T-helper 2 cell treated with Interferon-gamma antibody and Interleukin-4, amounts not matched to agents 5 μg/mL and 100 μg/mL, for 36 hours (primary cell): ENCODE data around the gene PCSK7.

ENCODE experiments used
- DNase-seq: peaks from one replicate; pipeline ENCODE4 v3.0.0; 2021; ENCODE audit warnings: low spot score
- H3K27ac Mint-ChIP-seq: one replicate; pipeline ENCODE4 v1.8.0; 2021; ENCODE audit warnings: mild to moderate bottlenecking, mixed read lengths
- H3K27me3 Mint-ChIP-seq: one replicate; pipeline ENCODE4 v1.8.0; 2021; ENCODE audit warnings: low read depth, mixed read lengths
- H3K36me3 Mint-ChIP-seq: one replicate; pipeline ENCODE4 v1.8.0; 2021; ENCODE audit warnings: low read depth, mixed read lengths
- H3K4me1 Mint-ChIP-seq: one replicate; pipeline ENCODE4 v1.8.0; 2021; ENCODE audit warnings: low read depth, mixed read lengths
- H3K4me3 Mint-ChIP-seq: one replicate; pipeline ENCODE4 v1.8.0; 2022; ENCODE audit warnings: mild to moderate bottlenecking, moderate library complexity, mixed read lengths
- H3K9me3 Mint-ChIP-seq: one replicate; pipeline ENCODE4 v1.8.0; 2021; ENCODE audit warnings: mixed read lengths

The PCSK7 gene

GRCh38 chr11:117225553-117226170 lies 6.2 kb downstream of the PCSK7 start:
- Mint-ChIP-seq H3K4me1 (peaks cover 30% of the 10 kb centered on the region), H3K27ac (no peak overlapping the region), H3K9me3 (no peaks in the 10 kb centered on the region), H3K27me3 (no peaks in the 10 kb centered on the region), H3K36me3 (peaks cover 68% of the 10 kb centered on the region), H3K4me3 (no peak overlapping the region)
- DNase-seq, result no peak

GRCh38 chr11:117223741-117224689 lies 7.9 kb downstream of the PCSK7 start:
- no peak for DNase-seq
- Mint-ChIP-seq H3K4me1 (peaks cover 17% of the 10 kb centered on the region), H3K36me3 (peaks cover 67% of the 10 kb centered on the region), H3K27me3 (no peaks in the 10 kb centered on the region), H3K4me3 (no peak overlapping the region), H3K9me3 (no peaks in the 10 kb centered on the region), H3K27ac (no peak overlapping the region)

- Mint-ChIP-seq H3K9me3 (no peaks in the 10 kb centered on the region), H3K4me3 (no peak overlapping the region), H3K27me3 (no peaks in the 10 kb centered on the region), H3K36me3 (peaks cover 66% of the 10 kb centered on the region), H3K4me1 (peaks cover 12% of the 10 kb centered on the region), H3K27ac (no peak overlapping the region)
- DNase-seq, result no peak
Measured at GRCh38 chr11:117222991-117223740, 8.7 kb downstream of the PCSK7 start.

GRCh38 chr11:117221775-117222517 lies 9.9 kb downstream of the PCSK7 start:
- H3K4me1 Mint-ChIP-seq, result peaks cover 7% of the 10 kb centered on the region
- no peak overlapping the region for H3K4me3 Mint-ChIP-seq
- H3K27me3 Mint-ChIP-seq, result no peaks in the 10 kb centered on the region
- no peaks in the 10 kb centered on the region for H3K9me3 Mint-ChIP-seq
- H3K36me3 Mint-ChIP-seq, result peaks cover 72% of the 10 kb centered on the region
- no peak overlapping the region for H3K27ac Mint-ChIP-seq
- no peak for DNase-seq

- H3K36me3 Mint-ChIP-seq, result peaks cover 68% of the 10 kb centered on the region
- no peaks in the 10 kb centered on the region for H3K9me3 Mint-ChIP-seq
- no peak overlapping the region for H3K4me3 Mint-ChIP-seq
- H3K27ac Mint-ChIP-seq, result no peak overlapping the region
- H3K27me3 Mint-ChIP-seq, result no peaks in the 10 kb centered on the region
- DNase-seq, result no peak
- no peaks in the 10 kb centered on the region for H3K4me1 Mint-ChIP-seq
Measured at GRCh38 chr11:117220999-117221774, 10.7 kb downstream of the PCSK7 start.

- no peaks in the 10 kb centered on the region for H3K9me3 Mint-ChIP-seq
- peaks cover 68% of the 10 kb centered on the region for H3K36me3 Mint-ChIP-seq
- no peaks in the 10 kb centered on the region for H3K27me3 Mint-ChIP-seq
- H3K4me3 Mint-ChIP-seq, result no peak overlapping the region
- no peak overlapping the region for H3K27ac Mint-ChIP-seq
- DNase-seq, result no peak
- no peaks in the 10 kb centered on the region for H3K4me1 Mint-ChIP-seq
Measured at GRCh38 chr11:117220568-117220967, 11.3 kb downstream of the PCSK7 start.

- Mint-ChIP-seq H3K36me3 (peaks cover 62% of the 10 kb centered on the region), H3K4me1 (no peaks in the 10 kb centered on the region), H3K27me3 (no peaks in the 10 kb centered on the region), H3K27ac (no peak overlapping the region), H3K4me3 (no peak overlapping the region), H3K9me3 (no peaks in the 10 kb centered on the region)
- DNase-seq, result no peak
Measured at GRCh38 chr11:117219995-117220394, 11.9 kb downstream of the PCSK7 start.

GRCh38 chr11:117219455-117219854 lies 12.4 kb downstream of the PCSK7 start:
- no peaks in the 10 kb centered on the region for H3K9me3 Mint-ChIP-seq
- peaks cover 62% of the 10 kb centered on the region for H3K36me3 Mint-ChIP-seq
- no peaks in the 10 kb centered on the region for H3K27me3 Mint-ChIP-seq
- H3K4me3 Mint-ChIP-seq, result no peak overlapping the region
- no peaks in the 10 kb centered on the region for H3K4me1 Mint-ChIP-seq
- no peak overlapping the region for H3K27ac Mint-ChIP-seq
- DNase-seq, result no peak

GRCh38 chr11:117219001-117219400 lies 12.9 kb downstream of the PCSK7 start:
- H3K4me1 Mint-ChIP-seq, result no peaks in the 10 kb centered on the region
- H3K36me3 Mint-ChIP-seq, result peaks cover 62% of the 10 kb centered on the region
- no peak overlapping the region for H3K27ac Mint-ChIP-seq

GRCh38 chr11:117218133-117218915 lies 13.5 kb downstream of the PCSK7 start:
- Mint-ChIP-seq H3K27me3 (no peaks in the 10 kb centered on the region), H3K4me3 (no peak overlapping the region), H3K4me1 (no peaks in the 10 kb centered on the region), H3K27ac (peak overlapping the region; percentile 37), H3K36me3 (peaks cover 61% of the 10 kb centered on the region), H3K9me3 (no peaks in the 10 kb centered on the region)
- DNase-seq, result no peak

More at GRCh38 chr11:117219001-117219400, 12.9 kb downstream of the PCSK7 start:
- H3K4me3 Mint-ChIP-seq, result no peak overlapping the region
- no peaks in the 10 kb centered on the region for H3K9me3 Mint-ChIP-seq
- no peak for DNase-seq
- no peaks in the 10 kb centered on the region for H3K27me3 Mint-ChIP-seq

GRCh38 chr11:117217141-117218084 lies 14.5 kb downstream of the PCSK7 start:
- H3K36me3 Mint-ChIP-seq, result peaks cover 62% of the 10 kb centered on the region
- no peak overlapping the region for H3K27ac Mint-ChIP-seq
- no peak overlapping the region for H3K4me3 Mint-ChIP-seq
- H3K4me1 Mint-ChIP-seq, result no peaks in the 10 kb centered on the region
- H3K27me3 Mint-ChIP-seq, result no peaks in the 10 kb centered on the region
- no peaks in the 10 kb centered on the region for H3K9me3 Mint-ChIP-seq
- DNase-seq, result no peak
